RWPE1 (cell line): ENCODE results near the gene INHBC.
A peak's percentile ranks its signal among the peaks of the same experiment; 100 is the strongest.

ENCODE experiments used
- CTCF ChIA-PET: fragments of 350-600 bp; sonication (Branson Sonifier 250); formaldehyde crosslinking; extraction: SDS; loops from one replicate; lab custom pipeline; 2021; lab: Yijun Ruan, JAX
- POLR2A ChIA-PET: fragments of 400-600 bp; formaldehyde crosslinking; extraction: SDS; loops from one replicate; lab custom pipeline; 2020; ENCODE audit warnings: antibody characterized with exemption; ENCODE audit not compliant: low non-redundant PET; lab: Yijun Ruan, JAX
- DNase-seq: peaks from one replicate; pipeline ENCODE4 v3.0.0; 2012; ENCODE audit warnings: low spot score
- H3K27ac ChIP-seq: fragments of 450-650 bp; 2 replicates; pipeline ENCODE4 v1.5.1; 2017
- CTCF ChIP-seq: fragments of 450-650 bp; conservative IDR thresholded peaks from 2 replicates; pipeline ENCODE4 v1.5.1; 2017; ENCODE audit warnings: low read depth, mild to moderate bottlenecking

The INHBC gene

GRCh38 chr12:57434517-57435223 is at the start of gene INHBC:
TSS of gene INHBC (plus strand) at chr12:57434784. CDS start at chr12:57434887, 103 bp downstream.
- ChIA-PET CTCF (interaction anchor here (0.6 kb wide), 1 partner anchor 14 kb away, joined by 4 read pairs; no protein-coding TSS in a partner anchor), POLR2A (interaction anchor here (0.5 kb wide), 1 partner anchor 9 kb away, joined by 4 read pairs; no protein-coding TSS in a partner anchor)
- no peak within 1 kb of the TSS for H3K27ac ChIP-seq
- no peak for DNase-seq
- no peak for TF ChIP-seq CTCF

- no peak for TF ChIP-seq CTCF
- CTCF ChIA-PET: no interaction called here
- H3K27ac ChIP-seq: no peak overlapping the region
- POLR2A ChIA-PET: no interaction called here
- DNase-seq: no peak
These were observed 49.0 kb upstream of the INHBC start for GRCh38 chr12:57385586-57385985.

GRCh38 chr12:57386187-57386720 is 48.3 kb upstream of the INHBC start:
- DNase-seq: no peak
- no peak for TF ChIP-seq CTCF
- H3K27ac ChIP-seq: no peak overlapping the region
- ChIA-PET CTCF (no interaction called here), POLR2A (no interaction called here)

GRCh38 chr12:57388425-57388824 is 46.2 kb upstream of the INHBC start:
- POLR2A ChIA-PET: no interaction called here
- no peak for TF ChIP-seq CTCF

GRCh38 chr12:57389033-57389432 is 45.6 kb upstream of the INHBC start:
- DNase-seq: peak; percentile 79
- TF ChIP-seq CTCF: no peak
- no peak overlapping the region for H3K27ac ChIP-seq
- POLR2A ChIA-PET: no interaction called here
- CTCF ChIA-PET: interaction anchor here (0.5 kb wide), 1 partner anchor 1670 kb away, joined by 3 read pairs; no protein-coding TSS in a partner anchor

More at GRCh38 chr12:57388425-57388824, 46.2 kb upstream of the INHBC start:
- DNase-seq: no peak
- H3K27ac ChIP-seq: no peak overlapping the region
- CTCF ChIA-PET: interaction anchor here (0.5 to 0.7 kb wide), 2 partner anchors 16 to 1669 kb away, joined by 3 to 7 read pairs; no protein-coding TSS in a partner anchor

GRCh38 chr12:57390174-57390573 is 44.4 kb upstream of the INHBC start:
- no peak for DNase-seq
- ChIA-PET CTCF (no interaction called here), POLR2A (no interaction called here)
- peak overlapping the region; percentile 30; the same call in 1 of the 2 replicates for H3K27ac ChIP-seq
- TF ChIP-seq CTCF: no peak
